Non-pigmented ciliary epithelial cell (primary cell): ENCODE results near the gene NDUFS3.

Experiments
- DNase-seq: peaks from one replicate; pipeline ENCODE4 v3.0.0-alpha.2; 2010; ENCODE audit warnings: low read depth

NDUFS3 gene

DNA sequence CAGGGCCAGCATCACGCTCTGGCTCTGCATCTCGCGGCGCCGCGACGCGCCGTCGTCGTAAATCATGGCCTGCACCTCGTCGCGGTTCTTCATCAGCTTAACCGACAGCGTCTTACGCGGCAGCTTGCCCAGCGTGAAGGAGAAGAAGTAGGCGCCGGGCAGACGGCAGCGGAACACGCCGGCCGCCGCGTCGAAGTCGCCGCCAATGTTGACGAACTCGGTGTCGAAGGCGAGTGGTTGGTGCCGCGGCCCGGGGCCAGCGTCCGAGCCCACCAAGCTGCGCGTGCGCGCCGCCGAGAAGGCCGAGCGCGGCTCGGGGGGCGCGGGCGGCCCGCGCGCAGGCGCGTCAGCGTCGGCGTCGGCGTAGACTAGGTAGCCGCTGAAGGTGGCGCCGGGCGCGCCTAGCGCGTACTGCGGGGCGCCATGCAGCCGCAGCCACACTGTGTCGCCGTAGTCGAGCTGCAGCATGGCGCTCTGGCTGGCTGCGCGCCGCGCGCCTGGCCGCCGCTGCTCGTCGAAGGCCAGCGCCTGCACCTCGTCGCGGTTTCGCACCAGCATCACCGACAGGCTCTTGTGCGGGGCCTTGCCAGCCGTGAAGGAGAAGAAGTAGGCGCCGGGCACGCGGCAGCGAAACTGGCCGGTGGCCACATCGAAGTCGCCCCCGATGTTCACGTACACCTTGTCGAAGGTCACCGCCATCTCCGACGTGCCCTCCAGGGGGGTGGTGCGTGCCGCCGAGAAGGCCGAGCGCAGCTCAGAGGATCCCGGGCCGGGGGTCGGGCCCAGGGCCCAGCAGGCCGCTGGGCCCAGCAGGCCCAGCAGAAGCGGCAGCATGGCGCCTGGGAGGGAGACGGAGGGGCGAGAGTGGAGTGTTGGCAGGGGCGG, 11.3 kb downstream of the NDUFS3 start:
- DNase-seq: no peak

DNA sequence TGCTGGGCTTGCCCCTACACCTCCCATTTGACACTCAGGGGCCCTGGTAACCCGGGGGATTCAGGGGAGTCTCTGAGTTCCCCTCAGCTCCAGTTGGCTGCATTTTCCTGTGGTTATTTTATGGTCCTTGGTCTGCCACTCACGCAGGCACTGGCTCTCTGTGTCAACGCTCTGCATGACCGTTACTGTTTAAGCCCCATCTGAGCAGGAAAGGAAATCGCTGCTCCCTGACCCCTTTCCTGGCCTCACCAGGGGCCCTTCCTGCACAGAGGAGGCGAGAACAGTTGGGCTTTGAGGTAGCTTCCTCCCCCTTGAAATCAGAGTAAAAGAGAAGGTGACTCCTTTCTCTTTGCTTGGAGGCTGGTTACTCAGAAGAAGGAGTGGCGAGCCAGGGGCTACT, 12.9 kb downstream of the NDUFS3 start:
- DNase-seq: no peak

DNA sequence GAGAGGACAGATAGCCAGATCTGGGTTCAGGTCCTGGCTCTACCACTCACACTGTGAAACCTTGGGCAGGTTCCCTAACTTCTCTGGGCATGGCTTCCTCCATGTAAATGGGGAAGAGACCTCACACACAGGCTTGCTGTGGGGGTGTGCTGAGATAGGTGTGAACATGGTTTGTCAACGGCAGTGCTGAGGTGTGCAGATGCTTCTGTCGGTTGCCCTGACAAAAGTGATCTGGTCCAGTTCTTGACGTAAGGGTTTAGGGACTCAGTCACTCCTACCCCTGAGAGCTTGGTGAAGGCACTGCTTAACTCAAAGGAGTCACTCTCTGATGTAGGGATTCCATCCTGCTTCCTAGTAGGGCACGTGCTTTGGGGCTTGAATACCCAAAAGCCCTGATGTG, 13.4 kb downstream of the NDUFS3 start:
- no peak for DNase-seq

DNA sequence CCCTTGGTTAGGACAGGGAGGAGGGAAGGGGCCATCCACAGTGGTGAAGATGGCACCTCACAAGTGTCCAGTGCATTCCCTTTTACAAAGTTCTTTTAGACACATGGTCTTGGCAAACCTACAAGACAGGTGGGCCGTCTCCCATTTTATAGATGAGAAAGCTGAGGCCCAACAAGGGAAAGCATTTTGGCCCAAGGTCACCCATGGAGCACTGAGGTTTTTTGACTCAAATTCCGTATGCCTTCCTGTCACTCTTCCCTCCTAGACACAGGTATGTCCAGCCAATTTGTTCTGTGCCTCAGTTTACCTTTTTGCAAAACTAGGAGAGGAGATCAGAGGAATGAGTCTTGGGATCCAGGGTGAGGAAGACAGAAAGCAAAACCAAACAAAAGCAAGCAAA, 14.1 kb downstream of the NDUFS3 start:
- no peak for DNase-seq

DNA sequence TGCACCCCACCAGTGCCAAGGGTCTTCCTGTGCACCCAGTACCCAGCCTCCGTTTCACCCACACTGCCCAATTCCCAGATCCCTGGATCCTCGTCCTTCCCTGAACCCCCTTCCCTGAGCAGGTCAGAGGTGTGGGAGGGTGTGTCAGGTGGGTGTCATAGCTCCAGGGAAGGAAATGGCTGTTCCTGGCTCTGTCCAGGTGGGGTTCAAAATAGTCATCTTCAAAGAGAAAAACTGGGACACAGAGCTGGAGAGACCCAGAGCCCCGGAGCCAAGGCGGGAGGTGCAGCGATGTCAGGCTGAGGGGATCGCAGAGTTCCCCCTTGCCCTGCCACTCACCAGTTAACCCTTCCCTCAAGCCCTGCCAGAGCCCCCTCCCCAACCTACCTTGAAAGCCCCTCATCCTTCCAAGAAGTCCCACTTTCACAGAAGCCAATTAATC, 14.6 kb downstream of the NDUFS3 start:
- no peak for DNase-seq

DNA sequence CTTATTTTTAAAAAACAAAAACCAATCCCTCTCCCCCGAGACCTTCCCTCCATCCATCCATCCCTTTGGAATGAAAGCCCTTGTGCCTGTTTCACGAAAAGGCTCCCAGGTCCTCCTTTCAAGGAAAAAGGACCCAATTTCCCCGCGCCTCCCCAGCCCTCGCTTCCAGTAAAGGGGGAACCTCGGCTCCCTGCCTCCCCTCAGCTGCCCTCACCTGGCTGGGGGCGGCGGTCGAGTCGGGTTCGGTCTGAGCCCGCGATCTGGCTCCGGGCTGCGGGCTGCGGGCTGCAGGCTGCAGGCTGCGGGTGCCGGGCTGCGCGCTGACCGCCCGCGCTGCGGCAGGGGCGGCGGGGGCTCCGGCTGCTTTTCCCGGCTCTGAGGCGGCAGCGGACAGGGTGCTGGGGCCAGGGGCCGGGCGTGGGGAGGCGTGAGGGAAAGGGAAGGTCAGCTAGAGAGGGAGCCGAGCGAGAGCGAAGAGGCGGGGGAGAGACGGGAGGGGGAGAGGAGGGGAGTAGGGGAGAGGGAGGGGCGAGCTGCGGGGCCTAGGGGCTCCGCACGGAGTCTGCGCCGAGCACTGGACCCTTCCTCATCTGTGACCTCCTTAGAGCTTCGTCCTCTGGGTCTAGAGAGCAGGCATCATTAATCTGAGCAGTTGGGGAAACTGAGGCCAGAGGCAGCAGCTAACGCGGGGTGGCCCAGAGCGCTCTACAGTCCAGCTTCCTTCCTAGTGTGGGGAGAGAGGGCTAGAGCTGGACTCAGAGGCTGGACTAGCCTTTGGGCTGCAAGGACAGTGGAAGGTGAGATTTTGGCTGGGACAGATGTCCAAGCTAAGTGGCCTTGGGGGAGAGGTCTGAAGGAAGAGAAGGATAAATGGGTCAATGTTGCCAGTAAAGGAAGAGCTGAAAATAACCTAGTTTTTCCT, 15.3 kb downstream of the NDUFS3 start, which contains the start of gene C1QTNF4:
C1QTNF4 (minus strand) TSS at position 478 of the 922 bp plus-strand sequence. CDS start 3,601 bp downstream, outside the sequence.
- no peak for DNase-seq

DNA sequence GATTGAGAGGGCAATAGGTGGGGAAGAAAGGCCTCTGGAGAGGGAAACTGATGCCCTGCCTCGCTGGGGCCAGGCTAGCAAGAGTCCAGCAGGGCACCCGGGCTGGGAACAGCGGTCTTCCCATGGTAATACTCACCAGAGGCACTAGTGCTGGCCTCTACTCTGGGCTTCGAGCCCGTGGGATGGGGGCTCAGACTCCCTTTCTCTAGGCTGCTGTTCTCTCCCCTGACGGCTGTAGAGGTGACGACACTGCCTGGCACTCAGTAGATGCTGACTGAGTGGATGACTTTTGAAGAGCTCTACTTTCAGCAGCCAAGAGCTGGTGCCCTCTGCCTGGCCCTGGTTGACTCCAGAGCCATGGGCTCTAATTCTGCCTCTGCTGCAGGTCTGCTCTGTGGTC, 16.2 kb downstream of the NDUFS3 start:
- no peak for DNase-seq

DNA sequence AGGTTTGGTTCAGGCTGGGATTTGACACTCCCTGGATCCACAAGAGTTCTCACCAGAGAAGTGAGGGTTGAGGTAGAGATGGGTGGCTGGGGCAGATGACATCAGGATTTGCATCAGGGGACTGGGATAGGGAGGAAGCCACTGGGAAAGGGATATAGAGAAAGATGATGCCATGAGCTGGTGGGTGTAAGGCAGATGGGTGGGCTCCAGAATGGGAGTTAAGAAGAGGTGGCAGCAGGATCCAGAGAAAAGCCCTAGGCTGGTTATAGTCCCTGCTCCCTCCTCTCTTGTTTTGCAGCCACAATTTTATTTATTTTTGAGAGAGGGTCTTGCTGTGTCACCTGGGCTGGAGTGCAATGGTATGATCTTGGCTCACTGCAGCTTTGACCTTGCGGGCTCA, 17.1 kb downstream of the NDUFS3 start:
- DNase-seq: no peak

DNA sequence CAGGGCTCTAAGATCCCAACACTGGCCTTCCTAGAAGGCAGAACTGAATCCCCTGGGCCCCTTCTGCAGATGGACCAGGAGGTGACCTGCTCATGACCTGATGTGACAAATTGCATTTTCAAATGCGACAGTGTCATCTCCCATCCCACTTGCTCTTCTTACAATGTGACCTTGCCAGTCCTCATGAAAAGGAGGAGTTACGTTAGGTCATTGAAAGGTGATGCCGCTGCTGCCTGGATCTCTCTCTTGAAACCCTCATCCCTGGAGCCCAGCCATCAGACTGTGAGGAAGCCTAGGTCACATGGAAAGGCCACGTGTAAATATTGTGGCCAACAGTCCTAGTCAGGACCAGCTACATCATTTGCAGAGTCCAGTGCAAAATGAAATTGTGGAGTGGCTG, 21.0 kb downstream of the NDUFS3 start:
- DNase-seq: no peak

DNA sequence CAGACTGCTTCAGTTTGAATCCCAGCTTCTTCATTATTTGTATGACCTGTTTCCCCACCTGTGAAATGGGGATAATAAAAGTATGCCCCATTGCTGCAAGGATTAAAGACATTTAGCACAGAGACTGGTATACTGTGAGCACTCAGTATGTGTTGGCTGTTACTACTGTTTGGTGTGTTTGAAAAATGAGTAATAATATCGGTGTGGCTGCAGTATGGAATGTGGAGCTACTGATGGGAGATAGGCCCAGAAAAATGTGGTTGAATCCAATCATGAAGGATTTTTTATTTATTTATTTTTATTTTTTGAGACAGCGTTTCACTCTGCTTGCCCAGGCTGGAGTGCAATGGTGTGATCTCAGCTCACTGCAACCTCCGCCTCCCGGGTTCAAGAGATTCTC, 24.4 kb downstream of the NDUFS3 start:
- DNase-seq: no peak

DNA sequence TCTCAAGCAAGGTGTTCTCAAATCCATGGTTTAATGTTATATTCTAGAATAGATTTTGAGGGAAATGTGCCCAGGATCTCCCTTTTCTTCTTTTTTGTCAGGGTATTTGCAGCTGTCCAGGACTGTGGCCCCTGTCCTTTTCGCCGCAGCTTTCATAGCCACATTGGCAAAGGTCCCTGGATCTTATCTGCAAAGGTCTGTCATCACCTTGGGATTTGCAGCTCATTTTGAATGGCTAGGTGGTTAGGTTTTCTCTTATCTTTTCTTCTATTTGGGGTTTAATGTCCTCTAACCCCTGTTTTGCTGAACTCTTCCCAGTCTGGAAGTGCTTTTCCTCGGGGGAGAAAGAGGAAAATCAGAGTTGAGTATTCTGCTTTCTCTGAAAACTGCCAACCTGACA, 27.0 kb downstream of the NDUFS3 start:
- DNase-seq: no peak

DNA sequence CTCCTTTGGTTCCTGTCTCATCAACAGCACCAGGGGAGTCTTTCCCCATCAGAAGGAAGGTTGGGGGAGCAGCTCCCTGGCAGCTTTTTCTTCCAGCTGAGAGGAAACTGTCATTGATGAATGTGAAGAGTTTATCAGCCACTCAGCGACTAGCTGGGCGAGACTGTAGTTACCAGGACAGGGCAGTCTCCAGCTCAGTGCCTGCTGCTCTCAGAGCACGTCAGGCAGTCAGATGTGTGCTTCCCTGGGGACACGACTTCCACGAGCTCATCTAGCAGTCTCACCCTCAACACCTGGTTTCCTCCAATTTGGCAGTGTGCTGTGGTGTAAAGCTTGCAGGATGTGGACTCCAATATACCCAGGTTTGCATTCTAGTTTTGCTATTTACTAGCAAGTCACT, 27.9 kb downstream of the NDUFS3 start:
- DNase-seq: no peak

DNA sequence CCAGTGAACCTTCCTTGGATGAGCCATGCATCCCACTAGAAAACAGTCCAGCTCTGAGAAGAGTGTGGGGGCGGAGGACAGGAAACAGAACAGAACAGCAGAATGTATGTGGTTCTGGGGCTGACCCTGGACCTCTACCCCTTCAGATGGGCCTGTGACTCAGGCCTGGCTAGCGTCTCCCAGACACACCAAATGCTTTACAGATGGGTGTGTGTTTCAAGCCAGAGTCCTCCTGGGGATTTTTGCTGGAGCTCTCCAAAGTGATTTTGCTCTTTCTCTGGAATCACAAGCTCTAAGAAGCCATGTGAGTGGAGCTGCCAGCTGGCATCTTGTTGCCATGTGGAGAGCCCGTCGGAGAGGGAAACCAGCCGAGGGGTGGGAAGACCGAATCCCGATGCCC, 28.5 kb downstream of the NDUFS3 start:
- DNase-seq: peak; percentile 82

DNA sequence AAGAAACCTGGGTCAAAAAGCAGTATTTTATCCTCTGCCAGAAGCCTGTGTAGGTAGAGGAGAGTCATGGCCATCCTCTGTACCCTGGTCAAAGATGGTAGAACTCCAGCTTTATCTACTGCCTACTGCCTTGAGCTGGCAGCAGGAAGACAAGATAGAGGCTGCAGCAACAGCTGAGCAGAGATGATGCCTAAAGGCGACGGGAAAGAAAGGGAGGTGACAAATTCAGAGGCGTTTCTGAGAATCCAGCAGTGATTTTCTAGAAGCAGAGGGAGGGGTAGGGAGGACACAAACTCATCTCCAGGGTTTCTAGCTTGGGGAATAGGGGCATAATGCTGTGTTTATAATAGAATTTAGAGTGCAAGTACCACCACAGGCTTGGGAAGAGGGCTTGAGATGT, 30.8 kb downstream of the NDUFS3 start:
- DNase-seq: no peak

DNA sequence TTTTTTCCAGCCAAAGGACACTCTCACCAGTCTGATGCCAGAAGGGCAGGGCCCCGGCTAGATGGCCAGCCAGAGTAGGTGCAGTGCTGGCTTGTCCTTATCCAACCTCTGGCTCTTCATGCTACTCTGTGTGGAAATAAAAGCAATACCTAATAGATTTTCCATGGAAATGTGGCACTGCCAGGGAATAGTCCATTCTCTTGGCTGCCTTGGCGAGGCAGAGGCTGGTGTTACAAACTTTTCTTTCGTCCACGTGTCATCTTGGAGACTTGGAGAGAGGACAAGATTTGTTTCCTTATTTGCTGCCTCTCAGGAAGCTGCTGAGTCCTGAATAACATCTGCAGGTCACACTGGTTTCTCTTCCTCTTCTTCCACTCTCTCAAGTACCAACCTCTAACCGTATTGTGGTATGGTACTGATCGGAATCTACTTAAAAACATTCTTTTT, 32.5 kb downstream of the NDUFS3 start:
- DNase-seq: no peak

DNA sequence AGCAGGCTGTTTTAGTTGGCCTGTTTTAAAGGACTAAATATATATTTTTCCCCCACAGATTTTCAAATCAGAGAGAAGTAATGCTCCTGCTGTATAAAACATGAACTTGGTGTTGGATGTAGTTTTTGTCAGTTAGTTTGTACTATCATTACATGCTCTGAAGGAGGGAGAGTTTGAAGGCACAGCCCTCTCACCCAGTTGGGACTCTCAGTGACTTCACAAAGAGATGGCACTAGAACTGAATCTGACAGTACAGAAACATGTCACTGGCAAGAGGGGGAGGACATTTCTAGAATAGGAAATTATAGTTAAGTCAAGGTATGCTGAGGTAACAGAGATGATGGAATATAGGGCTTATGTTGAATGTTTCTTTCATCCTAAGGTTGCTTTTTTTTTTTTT, 36.4 kb downstream of the NDUFS3 start:
- DNase-seq: no peak

DNA sequence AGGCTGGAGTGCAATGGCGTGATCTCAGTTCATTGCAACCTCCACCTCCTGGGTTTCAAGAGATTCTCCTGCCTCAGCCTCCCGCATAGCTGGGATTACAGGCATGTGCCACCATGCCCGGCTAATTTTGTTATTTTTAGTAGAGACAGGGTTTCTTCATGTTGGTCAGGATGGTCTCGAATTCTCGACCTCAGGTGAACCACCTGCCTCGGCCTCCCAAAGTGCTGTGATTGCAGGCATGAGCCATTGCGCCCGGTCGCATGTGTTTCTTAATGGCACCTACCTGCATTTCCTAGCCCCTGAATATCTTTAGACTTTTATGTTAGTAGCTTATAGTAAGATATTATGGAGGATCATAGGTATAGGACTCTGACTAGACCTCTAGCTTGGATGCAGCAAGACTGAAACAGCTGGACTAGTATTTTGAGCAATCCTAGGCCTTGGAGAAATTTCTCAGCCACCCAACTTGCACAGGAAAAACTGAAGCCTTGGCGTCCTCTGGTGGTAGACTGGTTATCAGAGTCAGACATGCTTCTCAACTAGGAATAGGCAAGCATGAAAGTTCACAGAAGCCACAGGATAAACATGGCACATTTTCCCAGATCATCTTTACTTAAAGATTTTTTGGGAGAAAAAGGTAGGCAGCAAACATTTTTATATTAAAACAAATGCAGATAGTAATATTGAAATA, 38.0 kb downstream of the NDUFS3 start:
- no peak for DNase-seq

DNA sequence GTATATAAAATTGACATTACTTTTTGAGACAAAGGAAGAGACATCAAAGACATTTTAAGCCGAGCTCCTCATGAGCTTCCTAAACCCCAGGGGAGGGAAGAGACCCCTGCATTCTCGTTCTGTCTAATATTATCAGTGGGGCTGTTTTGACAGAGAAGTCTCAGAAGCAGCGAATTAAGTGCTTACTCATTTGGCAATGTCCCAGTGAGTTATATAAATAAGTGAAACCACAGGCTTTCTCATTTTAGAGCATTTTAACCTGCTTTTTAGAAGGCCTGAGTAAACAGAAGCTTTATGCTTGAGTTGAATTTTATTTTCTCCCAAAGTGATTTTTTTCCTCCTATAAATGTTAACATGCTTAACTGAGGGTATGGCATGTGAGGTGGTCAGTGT, 38.5 kb downstream of the NDUFS3 start:
- no peak for DNase-seq

DNA sequence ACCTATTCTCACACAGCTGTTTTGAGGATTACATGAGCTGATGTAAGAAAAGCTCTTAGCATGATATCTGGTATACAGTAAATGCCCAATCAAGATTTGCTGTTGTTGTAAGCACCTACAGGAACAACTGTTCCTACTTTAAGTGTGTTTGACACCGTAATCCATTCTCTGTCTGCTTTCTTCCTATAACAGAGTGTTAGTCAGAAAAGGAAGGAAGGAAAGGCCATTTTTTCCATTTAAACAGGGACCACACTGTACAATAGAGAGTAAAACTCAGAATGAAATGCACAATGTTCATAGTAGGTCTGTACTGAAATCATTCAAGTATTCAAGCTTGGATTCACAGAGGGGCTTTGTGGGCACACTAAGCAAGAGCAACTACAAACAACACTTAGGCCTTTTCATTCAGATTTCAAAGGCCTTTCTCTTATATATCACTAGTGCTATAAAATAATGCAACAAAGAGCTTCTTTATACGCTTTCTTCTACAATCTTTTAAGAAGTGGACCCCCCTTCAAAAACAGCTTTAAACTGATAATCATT, 42.0 kb downstream of the NDUFS3 start:
- DNase-seq: no peak

DNA sequence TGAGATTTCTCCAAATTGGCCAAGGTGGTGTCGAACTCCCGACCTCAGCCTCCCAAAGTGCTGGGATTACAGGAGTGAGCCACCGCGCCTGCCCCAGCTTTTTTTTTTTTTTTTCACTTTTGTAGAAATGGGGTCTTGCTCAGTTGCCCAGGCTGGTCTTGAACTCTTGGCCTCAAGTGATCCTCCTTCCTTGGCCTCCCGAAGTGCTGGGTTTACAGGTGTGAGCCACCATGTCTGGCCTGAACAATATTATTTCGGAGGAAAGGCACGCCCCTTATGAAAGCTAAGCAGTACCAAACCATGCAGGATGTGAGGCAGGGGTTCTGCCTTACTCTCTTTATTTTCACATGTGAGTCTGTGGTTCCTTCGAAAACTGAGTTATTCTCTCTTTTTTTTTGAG, 47.4 kb downstream of the NDUFS3 start:
- no peak for DNase-seq

DNA sequence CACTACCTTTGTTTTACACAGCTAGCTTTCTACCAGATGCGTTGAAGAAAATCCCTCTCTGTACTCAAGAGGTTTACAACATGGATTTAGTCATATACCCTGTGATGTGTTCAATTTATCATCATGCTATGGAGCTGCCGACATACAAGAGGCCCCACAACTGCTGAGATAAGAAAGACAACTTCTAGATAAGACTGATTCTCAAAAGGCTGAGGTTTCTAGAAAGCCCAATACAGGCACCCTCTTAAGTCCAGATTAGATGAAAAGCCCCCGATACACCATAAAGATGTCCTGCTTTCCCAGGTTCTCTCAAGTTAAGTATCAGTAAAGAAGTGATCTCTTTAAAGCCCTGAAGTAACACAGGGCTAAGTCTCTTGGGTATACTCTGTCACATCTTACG, 49.2 kb downstream of the NDUFS3 start:
- DNase-seq: no peak

DNA sequence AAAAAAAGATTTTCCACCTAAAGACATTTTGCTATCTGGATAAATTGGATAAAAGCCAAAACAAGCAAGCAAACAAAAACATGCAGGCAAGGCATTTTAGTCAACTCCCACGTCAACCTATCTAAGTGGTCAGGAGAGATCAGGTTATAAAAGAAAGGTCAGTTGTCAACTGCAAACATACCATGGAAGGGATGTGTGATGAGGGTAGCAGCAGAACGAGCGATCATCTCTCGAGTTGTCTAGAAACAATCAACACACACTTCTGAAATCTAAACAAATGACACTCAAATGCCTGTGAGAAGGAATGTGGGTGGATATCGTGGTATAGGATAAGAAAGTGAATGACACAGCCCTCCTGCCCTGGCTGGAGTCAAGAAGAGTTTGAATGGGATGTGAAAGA, 52.6 kb downstream of the NDUFS3 start:
- no peak for DNase-seq
